Trophoblast cell (in vitro differentiated cells and primary cell): Measurements from ENCODE around the gene ARHGAP10.

Experiments
- DNase-seq, 2 donors: peaks; one replicate each; pipeline ENCODE4 v3.0.0-alpha.2; 2016
- H2AFZ ChIP-seq: 2 replicates; pipeline ENCODE4 v1.6.1; 2013; ENCODE audit warnings: low read length, moderate library complexity, mild to moderate bottlenecking; ENCODE audit not compliant: insufficient read depth, poor library complexity
- H2AK5ac ChIP-seq: 2 replicates; pipeline ENCODE4 v1.6.1; 2013; ENCODE audit warnings: mild to moderate bottlenecking, low read length
- H2BK120ac ChIP-seq: 2 replicates; pipeline ENCODE4 v1.6.1; 2013; ENCODE audit warnings: low read length, mild to moderate bottlenecking, moderate library complexity; ENCODE audit not compliant: insufficient read depth, poor library complexity
- H2BK12ac ChIP-seq: 2 replicates; pipeline ENCODE4 v1.6.1; 2013; ENCODE audit warnings: mild to moderate bottlenecking, low read length, moderate library complexity
- H2BK5ac ChIP-seq: 2 replicates; pipeline ENCODE4 v1.6.1; 2013; ENCODE audit warnings: low read length, low read depth, moderate library complexity, mild to moderate bottlenecking; ENCODE audit not compliant: poor library complexity
- H3K14ac ChIP-seq: 2 replicates; pipeline ENCODE4 v1.6.1; 2013; ENCODE audit warnings: mild to moderate bottlenecking, low read length
- H3K18ac ChIP-seq: 2 replicates; pipeline ENCODE4 v1.6.1; 2013; ENCODE audit warnings: mild to moderate bottlenecking, low read length
- H3K23ac ChIP-seq: 2 replicates; pipeline ENCODE4 v1.6.1; 2013; ENCODE audit warnings: low read length
- H3K27ac ChIP-seq: 2 replicates; pipeline ENCODE4 v1.5.1; 2013; ENCODE audit warnings: low read depth, mild to moderate bottlenecking, inconsistent platforms, low read length, moderate library complexity
- H3K27me3 ChIP-seq: 2 replicates; pipeline ENCODE4 v1.6.1; 2013; ENCODE audit warnings: inconsistent platforms, mild to moderate bottlenecking, low read length, moderate library complexity; ENCODE audit not compliant: insufficient read depth
- H3K36me3 ChIP-seq, 2 experiments: 1 replicate in 1 of 2; 2 replicates in 1 of 2; pipeline ENCODE4 v1.6.1; 2013; ENCODE audit warnings: low read length in 2 of 2, mild to moderate bottlenecking in 2 of 2, moderate library complexity in 1 of 2; ENCODE audit not compliant: insufficient read depth in 2 of 2, control insufficient read depth in 1 of 2
- H3K4ac ChIP-seq: 2 replicates; pipeline ENCODE4 v1.6.1; 2013; ENCODE audit warnings: low read depth, mild to moderate bottlenecking, low read length, moderate library complexity
- H3K4me1 ChIP-seq, 2 experiments: 1 replicate in 1 of 2; 2 replicates in 1 of 2; pipeline ENCODE4 v1.6.1; 2013; ENCODE audit warnings: low read length in 2 of 2, mild to moderate bottlenecking in 2 of 2, moderate library complexity in 1 of 2; ENCODE audit not compliant: insufficient read depth in 2 of 2, control insufficient read depth in 1 of 2
- H3K4me2 ChIP-seq: 2 replicates; pipeline ENCODE4 v1.6.1; 2013; ENCODE audit warnings: inconsistent platforms, mild to moderate bottlenecking, low read length, moderate library complexity
- H3K4me3 ChIP-seq: 2 replicates; pipeline ENCODE4 v1.5.1; 2013; ENCODE audit warnings: mild to moderate bottlenecking, low read depth, low read length, inconsistent platforms
- H3K79me1 ChIP-seq: one replicate; pipeline ENCODE4 v1.6.1; 2013; ENCODE audit warnings: low read length
- H3K79me2 ChIP-seq: 2 replicates; pipeline ENCODE4 v1.6.1; 2013; ENCODE audit warnings: low read length, mild to moderate bottlenecking; ENCODE audit not compliant: control insufficient read depth, insufficient read depth, poor library complexity
- H3K9ac ChIP-seq: 2 replicates; pipeline ENCODE4 v1.6.1; 2013; ENCODE audit warnings: mild to moderate bottlenecking, low read length
- H3K9me3 ChIP-seq: 2 replicates; pipeline ENCODE4 v1.6.1; 2013; ENCODE audit warnings: low read depth, mild to moderate bottlenecking, control low read depth, inconsistent platforms, low read length; ENCODE audit not compliant: insufficient read depth
- H4K12ac ChIP-seq: 2 replicates; pipeline ENCODE4 v1.6.1; 2013; ENCODE audit warnings: low read depth, mild to moderate bottlenecking, low read length, moderate library complexity
- H4K8ac ChIP-seq: 2 replicates; pipeline ENCODE4 v1.6.1; 2013; ENCODE audit warnings: low read depth, mild to moderate bottlenecking, low read length, moderate library complexity
- H4K91ac ChIP-seq: one replicate; pipeline ENCODE4 v1.6.1; 2013; ENCODE audit warnings: low read depth, mild to moderate bottlenecking, low read length, moderate library complexity
- WGBS: extraction: QIAGEN DNeasy Blood & Tissue Kit; methylation state at CpG from one replicate; pipeline ENCODE4 v1.1.7; 2013; ENCODE audit warnings: missing lambda C conversion rate; ENCODE audit not compliant: insufficient read length, insufficient coverage; ENCODE audit errors: extremely low coverage; 5-methylcytosine and 5-hydroxymethylcytosine counted together

Gene ARHGAP10

GRCh38 chr4:147965873-147966272 is 234.0 kb downstream of the ARHGAP10 start:
- no peak overlapping the region for H3K4me2 ChIP-seq
- H3K14ac ChIP-seq = no peak overlapping the region
- no peak overlapping the region for H2AK5ac ChIP-seq
- no peak overlapping the region for H4K8ac ChIP-seq
- H2BK5ac ChIP-seq = no peak overlapping the region
- H3K79me2 ChIP-seq = no peaks in the 10 kb centered on the region
- H3K4me3 ChIP-seq = no peak overlapping the region
- H2BK12ac ChIP-seq = no peak overlapping the region
- H3K27ac ChIP-seq = no peak overlapping the region
- H3K18ac ChIP-seq = no peak overlapping the region
- no peaks in the 10 kb centered on the region for H3K27me3 ChIP-seq
- WGBS = no CpG with 5 or more reads among the region's 1 CpG
- H3K79me1 ChIP-seq = no peaks in the 10 kb centered on the region
- H2BK120ac ChIP-seq = no peak overlapping the region
- no peak overlapping the region for H4K91ac ChIP-seq
- no peak overlapping the region for H3K4ac ChIP-seq
- H2AFZ ChIP-seq = no peak overlapping the region
- DNase-seq = no peak
- no peak overlapping the region for H3K23ac ChIP-seq
- H3K9ac ChIP-seq = no peak overlapping the region
- H3K9me3 ChIP-seq = no peaks in the 10 kb centered on the region
- H4K12ac ChIP-seq = no peak overlapping the region
- peaks cover 4 to 11% of the 10 kb centered on the region in 2 experiments for H3K4me1 ChIP-seq
- H3K36me3 ChIP-seq = peaks cover 0 to 4% of the 10 kb centered on the region in 2 experiments

DNA sequence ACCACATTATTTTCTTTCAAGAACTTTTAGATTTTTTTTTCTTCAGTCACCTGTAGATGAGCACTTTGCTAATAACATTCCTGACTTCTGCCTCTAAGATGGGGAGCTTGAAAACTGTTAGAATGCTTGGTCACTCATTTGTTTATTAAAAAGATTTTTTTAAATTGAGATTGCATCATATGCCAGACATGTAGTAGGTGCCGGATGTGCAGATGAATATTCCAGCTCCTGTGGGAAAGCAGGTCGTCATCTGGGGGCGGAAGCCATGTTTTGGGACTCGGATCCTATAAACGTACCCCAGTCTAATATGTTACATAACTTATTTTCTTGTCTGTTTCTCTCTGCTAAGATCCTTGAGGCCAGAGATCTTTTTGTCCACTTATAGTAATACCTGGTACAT is 236.8 kb downstream of the ARHGAP10 start:
- no peak overlapping the region for H2BK5ac ChIP-seq
- peaks cover 0 to 4% of the 10 kb centered on the region in 2 experiments for H3K36me3 ChIP-seq
- no peak overlapping the region for H2AK5ac ChIP-seq
- peaks cover 4 to 11% of the 10 kb centered on the region in 2 experiments for H3K4me1 ChIP-seq
- DNase-seq = no peak
- H2BK120ac ChIP-seq = no peak overlapping the region
- no peaks in the 10 kb centered on the region for H3K79me2 ChIP-seq
- H4K12ac ChIP-seq = no peak overlapping the region
- H3K27ac ChIP-seq = no peak overlapping the region
- H3K18ac ChIP-seq = no peak overlapping the region
- H2BK12ac ChIP-seq = no peak overlapping the region
- no peak overlapping the region for H2AFZ ChIP-seq
- no peak overlapping the region for H3K23ac ChIP-seq
- no peak overlapping the region for H3K4me2 ChIP-seq
- no peak overlapping the region for H3K4me3 ChIP-seq
- no peaks in the 10 kb centered on the region for H3K27me3 ChIP-seq
- no CpG with 5 or more reads among the region's 5 CpGs for WGBS
- no peak overlapping the region for H3K14ac ChIP-seq
- no peak overlapping the region for H4K8ac ChIP-seq
- H3K79me1 ChIP-seq = no peaks in the 10 kb centered on the region
- H3K4ac ChIP-seq = no peak overlapping the region
- no peak overlapping the region for H3K9ac ChIP-seq
- no peaks in the 10 kb centered on the region for H3K9me3 ChIP-seq
- H4K91ac ChIP-seq = no peak overlapping the region

DNA sequence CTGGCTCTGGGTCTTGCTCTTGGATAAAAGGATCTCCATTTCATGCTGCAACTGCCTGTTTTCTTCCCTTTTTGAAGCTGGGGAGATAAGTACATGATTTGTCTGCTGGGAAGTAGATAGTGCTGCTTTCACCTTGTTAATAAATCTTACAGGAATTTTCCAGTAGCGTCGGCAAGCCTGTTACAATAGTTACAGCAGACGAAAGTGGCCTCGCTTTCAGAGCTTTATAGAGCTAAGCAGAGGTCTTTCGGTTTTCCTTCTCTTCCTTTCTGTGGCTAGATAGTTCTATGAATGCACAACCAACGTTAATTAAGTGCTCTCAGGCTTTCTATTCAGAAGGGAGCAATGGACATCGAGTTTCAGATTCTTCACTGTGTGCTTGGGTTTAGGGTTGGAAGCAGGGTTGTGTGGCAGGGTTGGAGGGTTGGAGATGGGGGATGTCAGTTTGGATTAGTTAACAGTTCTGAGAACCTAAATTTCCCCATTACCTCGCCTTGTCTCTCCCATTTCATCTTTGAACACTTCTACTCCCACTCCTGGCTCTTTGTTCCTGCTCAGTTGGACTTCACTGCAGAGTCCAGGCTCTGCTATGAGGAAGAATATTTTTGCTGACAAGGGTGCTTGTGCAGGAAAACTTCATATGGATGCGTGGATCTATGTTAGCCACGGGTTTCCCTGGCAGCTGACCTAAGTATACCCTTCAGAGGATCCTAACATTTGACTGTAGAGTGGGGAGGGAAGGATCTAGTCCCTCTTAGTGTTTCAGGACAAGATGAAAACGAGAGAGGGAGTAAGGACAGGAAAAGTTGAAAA is 237.9 kb downstream of the ARHGAP10 start:
- peaks cover 4 to 6% of the 10 kb centered on the region in 2 experiments for H3K4me1 ChIP-seq
- no peak overlapping the region for H4K8ac ChIP-seq
- H3K18ac ChIP-seq = no peak overlapping the region
- no peak overlapping the region for H2BK5ac ChIP-seq
- no peaks in the 10 kb centered on the region for H3K9me3 ChIP-seq
- H2BK120ac ChIP-seq = no peak overlapping the region
- no peak overlapping the region for H3K14ac ChIP-seq
- no peak for DNase-seq
- H4K12ac ChIP-seq = peak overlapping the region; percentile 63
- H2AFZ ChIP-seq = no peak overlapping the region
- no peak overlapping the region for H3K27ac ChIP-seq
- H3K9ac ChIP-seq = no peak overlapping the region
- no peak overlapping the region for H3K23ac ChIP-seq
- no peaks in the 10 kb centered on the region for H3K27me3 ChIP-seq
- WGBS = no CpG with 5 or more reads among the region's 11 CpGs
- H3K4me3 ChIP-seq = no peak overlapping the region
- H3K79me1 ChIP-seq = no peaks in the 10 kb centered on the region
- H3K36me3 ChIP-seq = peaks cover 0 to 2% of the 10 kb centered on the region in 2 experiments
- no peak overlapping the region for H2AK5ac ChIP-seq
- no peak overlapping the region for H4K91ac ChIP-seq
- no peak overlapping the region for H3K4me2 ChIP-seq
- no peak overlapping the region for H2BK12ac ChIP-seq
- H3K4ac ChIP-seq = no peak overlapping the region
- H3K79me2 ChIP-seq = no peaks in the 10 kb centered on the region

DNA sequence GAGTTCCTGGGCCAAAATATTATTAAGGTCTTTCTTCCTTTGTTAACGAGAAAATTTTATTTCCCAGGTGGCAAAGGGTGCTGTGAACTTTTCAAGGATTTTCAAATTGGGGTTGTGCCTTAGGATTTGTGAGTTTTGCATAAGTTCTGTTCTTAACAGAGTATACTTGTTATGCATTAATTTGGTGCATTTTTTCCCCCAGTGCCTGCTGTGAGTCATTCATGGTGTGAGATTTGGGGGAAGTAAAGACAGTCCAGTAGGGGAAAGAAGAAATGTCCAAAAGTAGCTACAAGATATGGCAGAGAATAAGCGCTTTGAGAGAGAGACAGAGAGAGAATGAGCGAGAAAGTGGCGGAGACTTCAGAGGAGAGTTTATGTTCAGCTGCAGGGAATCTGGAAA is 239.2 kb downstream of the ARHGAP10 start:
- Histone ChIP-seq H3K79me1 (no peaks in the 10 kb centered on the region), H3K4me2 (no peak overlapping the region), H3K14ac (no peak overlapping the region), H3K4me1 (peaks cover 4 to 6% of the 10 kb centered on the region in 2 experiments), H3K23ac (no peak overlapping the region), H3K4ac (no peak overlapping the region), H3K9ac (no peak overlapping the region), H3K9me3 (no peaks in the 10 kb centered on the region), H3K36me3 (no peaks in the 10 kb centered on the region), H2BK5ac (no peak overlapping the region), H4K8ac (no peak overlapping the region), H4K12ac (no peak overlapping the region), H4K91ac (no peak overlapping the region), H3K18ac (no peak overlapping the region), H2BK120ac (no peak overlapping the region), H3K79me2 (no peaks in the 10 kb centered on the region), H3K4me3 (no peak overlapping the region), H2AFZ (no peak overlapping the region), H2BK12ac (no peak overlapping the region), H2AK5ac (no peak overlapping the region), H3K27me3 (no peaks in the 10 kb centered on the region), H3K27ac (no peak overlapping the region)
- DNase-seq = no peak
- no CpG with 5 or more reads among the region's 4 CpGs for WGBS
